Spleen (tissue), 7 donors: ENCODE data around the gene CDC6.

Source experiments
- CTCF ChIP-seq, 11 experiments: fragments of 200-600 bp in 7 of 11; fragments of 450-650 bp in 4 of 11; sonication (generic) in 4 of 11; IDR thresholded peaks in 8 of 11; conservative IDR thresholded peaks in 3 of 11; 1 replicate in 7 of 11; 2 replicates in 4 of 11; pipeline versions ENCODE4 v1.4.0 to v1.8.0; 2016 to 2021; ENCODE audit warnings: antibody characterized with exemption in 11 of 11, inconsistent platforms in 4 of 11, mild to moderate bottlenecking in 1 of 11
- POLR2A ChIP-seq, 3 donors: fragments of 450-650 bp; IDR thresholded peaks; one replicate each; pipeline ENCODE4 v1.5.1; 2017; ENCODE audit warnings: antibody characterized with exemption in 3 of 3, mild to moderate bottlenecking in 1 of 3
- donor health status: DM: no; HTN: no; CAD: no; lungs with moderate emphysema.
- donor health status: DM: no; HTN: no; CAD: no.
- donor health status: DM: no; HTN: no; CAD: no.

DNA sequence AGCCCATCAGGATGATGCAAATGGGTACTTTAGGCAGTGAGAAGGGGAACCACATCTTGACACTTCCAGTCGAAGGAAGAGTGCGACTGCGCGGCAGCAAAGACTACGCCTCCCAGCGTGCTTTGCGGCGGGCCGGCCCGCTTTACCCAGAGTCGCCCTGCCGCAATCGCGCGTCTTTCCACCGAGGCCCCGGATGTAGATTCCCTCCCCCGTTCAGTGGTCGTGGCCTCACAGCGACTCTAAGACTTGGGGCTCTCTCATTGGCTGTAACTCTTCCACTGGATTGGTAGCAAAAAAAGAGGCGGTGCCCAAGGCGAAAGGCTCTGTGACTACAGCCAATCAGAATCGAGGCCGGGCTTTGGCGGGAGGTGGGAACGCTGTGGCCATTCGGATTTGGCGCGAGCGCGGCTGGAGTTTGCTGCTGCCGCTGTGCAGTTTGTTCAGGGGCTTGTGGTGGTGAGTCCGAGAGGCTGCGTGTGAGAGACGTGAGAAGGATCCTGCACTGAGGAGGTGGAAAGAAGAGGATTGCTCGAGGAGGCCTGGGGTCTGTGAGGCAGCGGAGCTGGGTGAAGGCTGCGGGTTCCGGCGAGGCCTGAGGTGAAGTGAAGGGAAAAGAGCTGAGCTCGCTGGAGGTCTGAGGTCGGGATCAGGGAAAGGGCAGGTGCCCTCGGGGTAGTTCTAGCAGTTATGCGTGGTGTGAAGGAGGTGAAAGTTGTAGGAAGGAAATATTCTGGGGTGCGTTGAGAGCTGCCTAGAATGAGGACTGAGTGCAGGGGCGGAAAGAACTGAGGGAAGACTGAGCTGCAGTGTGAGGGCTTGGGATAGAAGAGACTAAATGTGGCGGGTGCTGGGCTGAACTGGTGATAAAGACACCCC lies at the start of gene CDC6:
- peak in 2 of 11 experiments; percentile 16 to 40 for TF ChIP-seq CTCF (IDR thresholded peaks at IDR 0.05 in 8 of 11, conservative IDR thresholded peaks at IDR 0.05 in 3 of 11)
- TF ChIP-seq POLR2A (IDR thresholded peaks at IDR 0.05) = no peak
